ENCODE measurements around the gene CNIH1.

GRCh38 chr14:54410215-54410614 lies 31.0 kb downstream of the CNIH1 start:
- TF ChIP-seq CTCF (IDR thresholded peaks at IDR 0.05) (no peak), EP300 (IDR thresholded peaks at IDR 0.05) (no peak)

Measured in ovary (tissue), 3 donors.